Lung (tissue), 12 donors: Measurements from ENCODE around the gene ALPL. TPM values are rescaled to one million over a fixed set of nuclear protein-coding genes. Genes with fewer than 3 reads are reported as not detected.

Source experiments
- ATAC-seq: fragments of 200-7000 bp; cut with Tn5 transposase; one replicate; pipeline ENCODE4 v1.9.1; 2020; ENCODE audit warnings: moderate number of reproducible peaks; ENCODE audit not compliant: insufficient read depth, low FRiP score
- DNase-seq, 3 donors: peaks; one replicate each; pipeline ENCODE4 v3.0.0-alpha.2; 2013 to 2017
- H3K27ac ChIP-seq, 2 donors: one replicate each; pipeline ENCODE4 v1.5.1; 2013; ENCODE audit warnings: mild to moderate bottlenecking in 2 of 2, moderate library complexity in 2 of 2, control low read depth in 1 of 2, inconsistent platforms in 1 of 2, low read depth in 1 of 2, low read length in 1 of 2
- H3K27me3 ChIP-seq, 3 donors: one replicate each; pipeline ENCODE4 v1.5.1; 2013; ENCODE audit warnings: low read length in 2 of 3; ENCODE audit not compliant: control insufficient read depth in 3 of 3, insufficient read depth in 3 of 3
- H3K36me3 ChIP-seq, 4 donors: one replicate each; pipeline ENCODE4 v1.5.1; 2013; ENCODE audit warnings: low read length in 4 of 4, mild to moderate bottlenecking in 1 of 4, moderate library complexity in 1 of 4; ENCODE audit not compliant: control insufficient read depth in 4 of 4, insufficient read depth in 4 of 4
- H3K4me1 ChIP-seq, 5 donors: one replicate each; pipeline ENCODE4 v1.5.1; 2013; ENCODE audit warnings: low read length in 5 of 5, mild to moderate bottlenecking in 2 of 5, moderate library complexity in 1 of 5; ENCODE audit not compliant: control insufficient read depth in 5 of 5, insufficient read depth in 5 of 5
- H3K4me3 ChIP-seq: one replicate; pipeline ENCODE4 v1.5.1; 2013; ENCODE audit warnings: mild to moderate bottlenecking, control low read depth, moderate library complexity
- H3K9ac ChIP-seq, 2 donors: one replicate each; pipeline ENCODE4 v1.5.1; 2013; ENCODE audit warnings: low read length in 2 of 2, control low read depth in 1 of 2; ENCODE audit not compliant: insufficient read depth in 1 of 2
- H3K9me3 ChIP-seq, 4 donors: one replicate each; pipeline ENCODE4 v1.5.1; 2013; ENCODE audit warnings: low read length in 3 of 4, mild to moderate bottlenecking in 1 of 4, moderate library complexity in 1 of 4; ENCODE audit not compliant: control insufficient read depth in 4 of 4, insufficient read depth in 3 of 4
- WGBS, 2 donors: extraction: QIAGEN DNeasy Blood & Tissue Kit; methylation state at CpG; one replicate each; pipeline ENCODE4 v1.1.7; 2013; 5-methylcytosine and 5-hydroxymethylcytosine counted together
- polyA plus RNA-seq, 2 donors: library from polyadenylated mRNA; stranded (reverse); fragments of 200-250 nt; gene quantifications; one replicate each; pipeline ENCODE4 v1.2.1, GENCODE V29; 2013
- total RNA-seq, 2 donors: library from RNA; depleted of rRNA in 1 of 2; stranded (reverse); fragments of >200 nt in 1 of 2; gene quantifications; one replicate each; pipeline ENCODE4 v1.2.1, GENCODE V29; 2014 to 2021
- TF ChIP-seq, protein P1 (sequence below): IDR thresholded peaks from 2 replicates; pipeline ENCODE4 v1.5.1; 2012; ENCODE audit warnings: mild to moderate bottlenecking; ENCODE audit errors: control extremely low read depth, extremely low read depth
- donor health status: control.
- donor health status: control.
- donor health status: Bipolar disorder and iron deficiency.
- donor health status: healthy.
- donor health status: DM: yes; HTN: yes; CAD: no.

ALPL gene
- total and polyA plus RNA-seq, 4 donors, result 38.6 to 242 (median 230) TPM

DNA sequence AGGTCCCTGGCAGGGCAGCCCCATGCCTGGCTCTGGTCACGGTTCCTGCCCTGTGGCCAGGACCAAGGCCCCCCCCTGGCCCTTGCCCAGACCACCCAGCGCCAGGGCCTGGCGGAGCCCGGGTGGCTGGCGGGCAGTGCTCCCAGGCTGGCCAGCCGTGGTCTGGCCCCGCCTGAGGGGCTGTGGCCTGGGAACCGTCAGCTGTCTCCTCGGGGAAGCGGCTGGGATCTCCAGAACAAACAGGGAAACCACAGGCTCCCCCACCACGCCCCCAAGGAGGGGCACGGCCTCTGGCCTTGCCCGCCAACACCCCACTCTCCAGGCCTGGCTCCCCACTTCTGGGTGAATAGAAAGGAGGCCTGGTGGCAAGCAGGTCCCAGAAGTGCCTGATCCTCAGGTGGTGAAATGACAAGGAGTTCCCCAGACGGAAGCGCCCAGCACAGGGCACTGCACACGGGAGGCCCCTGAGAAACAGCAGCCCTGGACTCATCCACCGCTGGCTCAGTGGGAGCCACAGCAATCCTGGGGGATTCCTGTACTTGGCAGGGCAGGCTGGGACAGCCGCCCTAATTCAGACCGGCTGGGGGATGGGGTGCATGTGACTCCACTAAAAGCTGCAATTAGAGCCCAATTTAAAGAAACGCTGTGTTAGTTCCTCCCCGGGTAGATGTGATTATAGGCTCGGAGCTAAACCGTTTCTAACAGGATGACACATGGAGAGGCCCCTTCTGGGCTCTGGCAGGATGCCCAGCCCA lies 81.1 kb downstream of the ALPL start:
- TF ChIP-seq, protein P1, sequence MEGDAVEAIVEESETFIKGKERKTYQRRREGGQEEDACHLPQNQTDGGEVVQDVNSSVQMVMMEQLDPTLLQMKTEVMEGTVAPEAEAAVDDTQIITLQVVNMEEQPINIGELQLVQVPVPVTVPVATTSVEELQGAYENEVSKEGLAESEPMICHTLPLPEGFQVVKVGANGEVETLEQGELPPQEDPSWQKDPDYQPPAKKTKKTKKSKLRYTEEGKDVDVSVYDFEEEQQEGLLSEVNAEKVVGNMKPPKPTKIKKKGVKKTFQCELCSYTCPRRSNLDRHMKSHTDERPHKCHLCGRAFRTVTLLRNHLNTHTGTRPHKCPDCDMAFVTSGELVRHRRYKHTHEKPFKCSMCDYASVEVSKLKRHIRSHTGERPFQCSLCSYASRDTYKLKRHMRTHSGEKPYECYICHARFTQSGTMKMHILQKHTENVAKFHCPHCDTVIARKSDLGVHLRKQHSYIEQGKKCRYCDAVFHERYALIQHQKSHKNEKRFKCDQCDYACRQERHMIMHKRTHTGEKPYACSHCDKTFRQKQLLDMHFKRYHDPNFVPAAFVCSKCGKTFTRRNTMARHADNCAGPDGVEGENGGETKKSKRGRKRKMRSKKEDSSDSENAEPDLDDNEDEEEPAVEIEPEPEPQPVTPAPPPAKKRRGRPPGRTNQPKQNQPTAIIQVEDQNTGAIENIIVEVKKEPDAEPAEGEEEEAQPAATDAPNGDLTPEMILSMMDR, result no peak
- DNase-seq, result peak in 1 of 3 donors; percentile 36
- ATAC-seq, result no peak
- Histone ChIP-seq H3K27ac (no peak overlapping the region), H3K27me3 (no peaks in the 10 kb centered on the region), H3K9me3 (peaks cover 0 to 2% (median 0%) of the 10 kb centered on the region in 4 donors), H3K36me3 (no peaks in the 10 kb centered on the region), H3K9ac (no peak overlapping the region), H3K4me3 (no peak overlapping the region), H3K4me1 (peaks cover 0 to 14% (median 0%) of the 10 kb centered on the region in 5 donors)
- WGBS, 2 donors, result 28 to 30% methylated on average over 22 to 23 of the region's 23 CpGs

DNA sequence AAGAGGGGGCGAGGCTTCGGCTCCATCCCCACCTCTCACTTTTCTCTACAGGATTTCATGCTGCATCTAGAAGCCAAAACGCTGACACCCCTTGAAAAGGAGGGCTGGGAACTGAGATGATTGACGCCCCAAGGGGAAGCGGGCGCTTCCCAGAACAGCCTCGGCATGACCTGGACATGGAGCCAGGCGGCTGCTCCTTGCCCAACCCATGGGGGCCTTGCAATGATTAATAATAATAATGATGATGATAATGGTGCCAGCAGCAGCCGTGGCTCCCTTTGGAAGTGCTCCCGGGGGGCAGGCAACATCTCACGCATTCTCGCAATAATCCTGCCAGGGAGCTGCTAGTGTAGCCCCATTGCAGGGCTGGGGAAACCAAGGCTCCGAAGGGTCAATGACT lies 81.7 kb downstream of the ALPL start:
- TF ChIP-seq, protein P1, result no peak
- H3K36me3 ChIP-seq, result no peaks in the 10 kb centered on the region
- no peak overlapping the region for H3K27ac ChIP-seq
- ATAC-seq, result no peak
- 46 to 50% methylated on average over 13 of the region's 13 CpGs for WGBS, 2 donors
- peaks cover 0 to 14% (median 0%) of the 10 kb centered on the region in 5 donors for H3K4me1 ChIP-seq
- H3K4me3 ChIP-seq, result no peak overlapping the region
- no peak overlapping the region for H3K9ac ChIP-seq
- H3K9me3 ChIP-seq, result peaks cover 0 to 2% (median 0%) of the 10 kb centered on the region in 4 donors
- no peak for DNase-seq
- H3K27me3 ChIP-seq, result no peaks in the 10 kb centered on the region

DNA sequence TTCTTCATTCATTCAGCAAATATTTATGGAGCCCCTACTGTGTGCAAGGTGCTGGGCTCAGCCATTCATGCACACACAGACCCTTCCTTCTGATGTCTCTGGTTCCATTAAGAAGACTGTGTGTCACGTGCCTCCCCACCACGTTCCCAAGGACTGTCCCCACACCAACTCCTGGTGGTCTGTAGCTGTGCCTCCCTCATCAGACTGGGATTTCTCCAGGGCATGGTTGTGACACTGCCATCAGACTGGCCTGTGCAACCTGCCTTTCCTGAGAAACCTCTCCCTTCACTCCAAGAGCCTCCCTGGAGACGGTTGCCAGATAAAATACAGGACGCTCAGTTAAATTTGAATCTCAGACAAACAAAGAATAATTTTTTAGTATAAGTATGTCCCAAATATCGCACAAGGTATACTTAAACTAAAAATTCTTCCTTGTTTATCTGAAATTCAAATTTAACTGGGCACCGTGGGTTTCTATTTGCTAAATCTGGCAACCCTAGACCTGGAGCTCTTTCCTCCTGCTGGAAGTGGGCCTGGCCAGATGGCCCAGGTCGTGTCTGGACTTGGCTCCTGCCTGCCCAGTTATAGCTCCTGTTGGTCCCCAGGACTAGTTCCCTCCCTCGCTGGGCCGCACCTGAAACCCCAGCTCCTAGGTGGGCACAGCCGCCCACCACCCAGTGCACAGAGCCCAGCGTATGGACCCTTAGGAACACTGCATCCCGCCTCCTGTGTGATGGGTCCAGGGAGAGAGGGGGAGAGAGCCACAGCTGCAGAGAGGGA lies 83.1 kb downstream of the ALPL start:
- no peaks in the 10 kb centered on the region for H3K27me3 ChIP-seq
- no peak for DNase-seq

More for the DNA sequence above, 83.1 kb downstream of the ALPL start:
- Histone ChIP-seq H3K4me3 (no peak overlapping the region), H3K4me1 (peaks cover 0 to 11% (median 0%) of the 10 kb centered on the region in 5 donors), H3K27ac (no peak overlapping the region), H3K36me3 (no peaks in the 10 kb centered on the region), H3K9ac (no peak overlapping the region), H3K9me3 (peaks cover 0 to 2% (median 0%) of the 10 kb centered on the region in 4 donors)
- TF ChIP-seq, protein P1, result no peak
- no peak for ATAC-seq
- WGBS, 2 donors, result 80 to 90% methylated on average over 12 of the region's 12 CpGs
